ENCODE measurements around the gene ASTN2.

Gene ASTN2

GRCh38 chr9:117091529-117091928 lies 323.3 kb downstream of the ASTN2 start:
- peaks cover 21% of the 10 kb centered on the region for H3K36me3 ChIP-seq
- no peak overlapping the region for H3K4me3 ChIP-seq (ENCODE audit: low read depth, low read length)
- no peak for TF ChIP-seq CTCF (IDR thresholded peaks at IDR 0.05; ENCODE audit: low read depth, low read length)
- H3K9me3 ChIP-seq (ENCODE audit: severe bottlenecking), result no peaks in the 10 kb centered on the region
- DNase-seq, result no peak
- no peak overlapping the region for H3K27ac ChIP-seq
- H3K27me3 ChIP-seq (ENCODE audit: insufficient read depth, low read depth, severe bottlenecking), result no peaks in the 10 kb centered on the region

DNA sequence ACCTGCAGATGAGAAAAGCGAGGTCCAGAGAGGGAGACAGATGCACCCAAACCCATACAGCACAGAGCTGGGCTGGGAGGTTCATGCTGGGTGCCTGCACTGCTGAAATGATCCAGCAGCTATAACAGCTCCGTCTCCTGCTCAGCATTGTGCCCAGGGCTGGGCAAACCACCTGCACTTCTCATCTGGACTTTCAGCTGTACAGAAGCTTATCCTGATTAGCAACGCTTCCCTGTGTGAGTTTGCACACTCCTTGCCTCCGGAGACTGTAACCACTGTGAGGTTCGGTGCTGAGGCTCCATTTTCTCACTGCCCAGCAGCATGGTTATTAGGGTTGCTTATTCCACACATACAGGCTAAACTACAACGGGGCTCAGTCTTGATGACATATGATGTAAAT lies 326.1 kb downstream of the ASTN2 start:
- peak; percentile 33 for DNase-seq
- H3K9me3 ChIP-seq (ENCODE audit: severe bottlenecking), result no peaks in the 10 kb centered on the region

DNA sequence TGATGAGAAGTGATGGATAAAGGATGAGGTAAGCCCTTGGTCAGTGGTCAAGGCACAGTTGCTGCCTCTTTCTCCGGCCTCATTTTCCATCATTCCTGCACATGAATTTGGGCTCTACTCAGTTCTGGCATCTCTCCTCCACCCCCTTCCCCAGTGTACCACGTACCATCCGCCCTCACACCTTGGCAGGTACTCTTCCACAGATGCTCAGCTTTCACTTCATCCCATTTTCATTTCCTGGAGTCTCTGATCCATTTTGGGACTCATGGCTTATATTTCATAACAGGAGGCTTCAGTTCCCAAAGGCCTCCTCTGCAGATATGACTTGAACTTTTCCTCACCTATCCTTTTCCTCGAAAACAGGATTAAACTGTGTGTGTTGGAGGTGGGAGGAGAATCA lies 326.7 kb downstream of the ASTN2 start:
- no peak overlapping the region for H3K27ac ChIP-seq

More for the DNA sequence above, 326.1 kb downstream of the ASTN2 start:
- Histone ChIP-seq H3K27me3 (ENCODE audit: insufficient read depth, low read depth, severe bottlenecking) (no peaks in the 10 kb centered on the region), H3K4me3 (ENCODE audit: low read depth, low read length) (no peak overlapping the region), H3K36me3 (peaks cover 6% of the 10 kb centered on the region), H3K27ac (no peak overlapping the region)
- TF ChIP-seq CTCF (IDR thresholded peaks at IDR 0.05; ENCODE audit: low read depth, low read length), result no peak

GRCh38 chr9:117084221-117084620 lies 330.6 kb downstream of the ASTN2 start:
- no peak for TF ChIP-seq CTCF (IDR thresholded peaks at IDR 0.05; ENCODE audit: low read depth, low read length)
- Histone ChIP-seq H3K36me3 (0 out of 2 replicates have a peak, but pooled peaks cover 7% of the 10 kb centered on the region), H3K27ac (no peak overlapping the region)

More for the DNA sequence above, 326.7 kb downstream of the ASTN2 start:
- no peaks in the 10 kb centered on the region for H3K9me3 ChIP-seq (ENCODE audit: severe bottlenecking)
- H3K36me3 ChIP-seq, result peaks cover 6% of the 10 kb centered on the region
- no peaks in the 10 kb centered on the region for H3K27me3 ChIP-seq (ENCODE audit: insufficient read depth, low read depth, severe bottlenecking)
- H3K4me3 ChIP-seq (ENCODE audit: low read depth, low read length), result no peak overlapping the region
- DNase-seq, result no peak
- no peak for TF ChIP-seq CTCF (IDR thresholded peaks at IDR 0.05; ENCODE audit: low read depth, low read length)

DNA sequence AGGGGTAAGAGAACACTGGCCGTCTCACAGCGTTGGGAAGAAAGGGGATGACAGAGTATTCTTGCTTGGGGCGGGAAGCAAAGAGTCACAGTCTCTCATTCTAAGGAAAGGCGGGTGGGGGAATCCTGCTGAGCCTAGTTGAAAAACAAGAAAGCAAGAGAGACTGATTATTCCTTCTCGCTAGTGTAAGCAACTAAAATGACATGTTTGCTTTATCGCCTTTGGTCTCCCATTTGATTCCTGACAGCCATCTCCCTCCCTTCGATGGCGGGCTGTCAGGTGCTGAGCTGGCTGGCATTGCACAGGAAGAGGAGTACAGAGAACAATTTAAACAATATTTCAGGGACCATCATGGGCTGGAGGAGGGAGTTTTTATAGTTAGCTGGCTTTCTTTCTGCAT lies 331.3 kb downstream of the ASTN2 start:
- no peaks in the 10 kb centered on the region for H3K27me3 ChIP-seq (ENCODE audit: insufficient read depth, low read depth, severe bottlenecking)
- no peak overlapping the region for H3K4me3 ChIP-seq (ENCODE audit: low read depth, low read length)
- H3K9me3 ChIP-seq (ENCODE audit: severe bottlenecking), result no peaks in the 10 kb centered on the region
- no peak for TF ChIP-seq CTCF (IDR thresholded peaks at IDR 0.05; ENCODE audit: low read depth, low read length)
- no peak for DNase-seq
- no peak overlapping the region for H3K27ac ChIP-seq
- 0 out of 2 replicates have a peak, but pooled peaks cover 8% of the 10 kb centered on the region for H3K36me3 ChIP-seq

More at GRCh38 chr9:117084221-117084620, 330.6 kb downstream of the ASTN2 start:
- no peaks in the 10 kb centered on the region for H3K27me3 ChIP-seq (ENCODE audit: insufficient read depth, low read depth, severe bottlenecking)
- H3K9me3 ChIP-seq (ENCODE audit: severe bottlenecking), result no peaks in the 10 kb centered on the region
- DNase-seq, result no peak
- H3K4me3 ChIP-seq (ENCODE audit: low read depth, low read length), result no peak overlapping the region

DNA sequence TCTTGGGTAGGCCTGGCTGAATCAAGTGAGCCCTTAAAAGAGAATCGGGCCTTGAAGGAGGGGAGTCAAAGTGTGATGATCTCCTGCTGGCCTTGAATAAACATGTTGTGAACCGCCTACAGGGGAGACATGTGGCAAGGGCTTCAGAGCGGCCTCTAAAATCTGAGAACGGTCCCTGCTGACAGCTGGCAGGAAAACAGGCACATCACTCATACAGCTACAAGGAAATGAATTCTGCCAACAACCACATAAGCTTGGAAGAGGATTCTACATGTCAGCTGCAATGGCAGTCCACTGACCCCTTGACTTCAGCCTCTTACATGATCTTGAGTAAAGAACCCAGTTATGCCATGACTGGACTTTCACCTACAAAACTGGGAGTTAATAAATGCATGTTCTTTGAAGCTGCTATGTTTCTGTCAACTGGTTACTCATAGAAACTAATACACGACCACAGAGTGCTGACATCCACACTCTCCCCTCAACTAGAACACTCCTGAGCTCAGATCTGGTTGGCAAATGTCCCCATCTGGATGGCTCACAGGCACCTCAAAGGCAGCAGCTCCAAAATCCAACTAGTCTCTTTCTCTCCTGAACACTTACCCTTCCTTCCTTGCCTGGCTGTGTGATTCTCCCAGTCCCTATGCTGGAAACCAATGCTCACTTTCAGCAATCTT lies 333.1 kb downstream of the ASTN2 start:
- H3K4me3 ChIP-seq (ENCODE audit: low read depth, low read length), result no peak overlapping the region
- H3K36me3 ChIP-seq, result 0 out of 2 replicates have a peak, but pooled peaks cover 8% of the 10 kb centered on the region
- no peak for TF ChIP-seq CTCF (IDR thresholded peaks at IDR 0.05; ENCODE audit: low read depth, low read length)
- H3K27me3 ChIP-seq (ENCODE audit: insufficient read depth, low read depth, severe bottlenecking), result no peaks in the 10 kb centered on the region
- no peak for DNase-seq
- no peaks in the 10 kb centered on the region for H3K9me3 ChIP-seq (ENCODE audit: severe bottlenecking)
- no peak overlapping the region for H3K27ac ChIP-seq
